ENCODE measurements around the gene LACRT.

The LACRT gene

GRCh38 chr12:54660320-54660962, 25.7 kb upstream of the LACRT start:
- no peaks in the 10 kb centered on the region for H3K9me3 ChIP-seq (ENCODE audit: control insufficient read depth in 2 of 2, low read length in 2 of 2)
- no peaks in the 10 kb centered on the region for H3K27me3 ChIP-seq (ENCODE audit: control insufficient read depth in 2 of 2, insufficient read depth in 2 of 2, low read length in 2 of 2)
- H3K4me3 ChIP-seq (ENCODE audit: low read length in 2 of 2): no peak overlapping the region
- no peak overlapping the region for H3K27ac ChIP-seq (ENCODE audit: low read depth in 2 of 2, low read length in 2 of 2)
- no peak overlapping the region for H3K9ac ChIP-seq (ENCODE audit: low read depth in 1 of 2, low read length in 2 of 2)
- no peaks in the 10 kb centered on the region for H3K4me1 ChIP-seq (ENCODE audit: control insufficient read depth in 2 of 2, insufficient read depth in 2 of 2, low read length in 2 of 2)
- no peaks in the 10 kb centered on the region for H3K36me3 ChIP-seq (ENCODE audit: control insufficient read depth in 2 of 2, insufficient read depth in 2 of 2, low read length in 2 of 2)

GRCh38 chr12:54658306-54659264, 23.9 kb upstream of the LACRT start:
- H3K4me1 ChIP-seq (ENCODE audit: control insufficient read depth in 2 of 2, insufficient read depth in 2 of 2, low read length in 2 of 2): no peaks in the 10 kb centered on the region
- no peak overlapping the region for H3K9ac ChIP-seq (ENCODE audit: low read depth in 1 of 2, low read length in 2 of 2)
- no peaks in the 10 kb centered on the region for H3K27me3 ChIP-seq (ENCODE audit: control insufficient read depth in 2 of 2, insufficient read depth in 2 of 2, low read length in 2 of 2)
- H3K9me3 ChIP-seq (ENCODE audit: control insufficient read depth in 2 of 2, low read length in 2 of 2): no peaks in the 10 kb centered on the region
- H3K36me3 ChIP-seq (ENCODE audit: control insufficient read depth in 2 of 2, insufficient read depth in 2 of 2, low read length in 2 of 2): no peaks in the 10 kb centered on the region
- H3K4me3 ChIP-seq (ENCODE audit: low read length in 2 of 2): no peak overlapping the region
- no peak overlapping the region for H3K27ac ChIP-seq (ENCODE audit: low read depth in 2 of 2, low read length in 2 of 2)

- no peaks in the 10 kb centered on the region for H3K9me3 ChIP-seq (ENCODE audit: control insufficient read depth in 2 of 2, low read length in 2 of 2)
- H3K9ac ChIP-seq (ENCODE audit: low read depth in 1 of 2, low read length in 2 of 2): no peak overlapping the region
- no peaks in the 10 kb centered on the region for H3K36me3 ChIP-seq (ENCODE audit: control insufficient read depth in 2 of 2, insufficient read depth in 2 of 2, low read length in 2 of 2)
- peaks cover 0 to 3% of the 10 kb centered on the region in 2 donors for H3K27me3 ChIP-seq (ENCODE audit: control insufficient read depth in 2 of 2, insufficient read depth in 2 of 2, low read length in 2 of 2)
- H3K27ac ChIP-seq (ENCODE audit: low read depth in 2 of 2, low read length in 2 of 2): no peak overlapping the region
- no peaks in the 10 kb centered on the region for H3K4me1 ChIP-seq (ENCODE audit: control insufficient read depth in 2 of 2, insufficient read depth in 2 of 2, low read length in 2 of 2)
- no peak overlapping the region for H3K4me3 ChIP-seq (ENCODE audit: low read length in 2 of 2)
Measured at GRCh38 chr12:54657105-54657607, 22.5 kb upstream of the LACRT start.

- no peaks in the 10 kb centered on the region for H3K36me3 ChIP-seq (ENCODE audit: control insufficient read depth in 2 of 2, insufficient read depth in 2 of 2, low read length in 2 of 2)
- no peak overlapping the region for H3K9ac ChIP-seq (ENCODE audit: low read depth in 1 of 2, low read length in 2 of 2)
- no peak overlapping the region for H3K4me3 ChIP-seq (ENCODE audit: low read length in 2 of 2)
- peaks cover 0 to 5% of the 10 kb centered on the region in 2 donors for H3K27me3 ChIP-seq (ENCODE audit: control insufficient read depth in 2 of 2, insufficient read depth in 2 of 2, low read length in 2 of 2)
- no peaks in the 10 kb centered on the region for H3K9me3 ChIP-seq (ENCODE audit: control insufficient read depth in 2 of 2, low read length in 2 of 2)
- no peak overlapping the region for H3K27ac ChIP-seq (ENCODE audit: low read depth in 2 of 2, low read length in 2 of 2)
- H3K4me1 ChIP-seq (ENCODE audit: control insufficient read depth in 2 of 2, insufficient read depth in 2 of 2, low read length in 2 of 2): no peaks in the 10 kb centered on the region
Measured at GRCh38 chr12:54654926-54655325, 20.2 kb upstream of the LACRT start.

- H3K9ac ChIP-seq (ENCODE audit: low read depth in 1 of 2, low read length in 2 of 2): no peak overlapping the region
- no peaks in the 10 kb centered on the region for H3K4me1 ChIP-seq (ENCODE audit: control insufficient read depth in 2 of 2, insufficient read depth in 2 of 2, low read length in 2 of 2)
- H3K4me3 ChIP-seq (ENCODE audit: low read length in 2 of 2): no peak overlapping the region
- H3K36me3 ChIP-seq (ENCODE audit: control insufficient read depth in 2 of 2, insufficient read depth in 2 of 2, low read length in 2 of 2): no peaks in the 10 kb centered on the region
- peaks cover 0 to 5% of the 10 kb centered on the region in 2 donors for H3K27me3 ChIP-seq (ENCODE audit: control insufficient read depth in 2 of 2, insufficient read depth in 2 of 2, low read length in 2 of 2)
- no peak overlapping the region for H3K27ac ChIP-seq (ENCODE audit: low read depth in 2 of 2, low read length in 2 of 2)
- H3K9me3 ChIP-seq (ENCODE audit: control insufficient read depth in 2 of 2, low read length in 2 of 2): no peaks in the 10 kb centered on the region
Measured at GRCh38 chr12:54653025-54653424, 18.3 kb upstream of the LACRT start.

- no peak overlapping the region for H3K27ac ChIP-seq (ENCODE audit: low read depth in 2 of 2, low read length in 2 of 2)
- peaks cover 0 to 5% of the 10 kb centered on the region in 2 donors for H3K27me3 ChIP-seq (ENCODE audit: control insufficient read depth in 2 of 2, insufficient read depth in 2 of 2, low read length in 2 of 2)
- H3K36me3 ChIP-seq (ENCODE audit: control insufficient read depth in 2 of 2, insufficient read depth in 2 of 2, low read length in 2 of 2): no peaks in the 10 kb centered on the region
- no peak overlapping the region for H3K9ac ChIP-seq (ENCODE audit: low read depth in 1 of 2, low read length in 2 of 2)
- H3K9me3 ChIP-seq (ENCODE audit: control insufficient read depth in 2 of 2, low read length in 2 of 2): no peaks in the 10 kb centered on the region
- H3K4me1 ChIP-seq (ENCODE audit: control insufficient read depth in 2 of 2, insufficient read depth in 2 of 2, low read length in 2 of 2): no peaks in the 10 kb centered on the region
- no peak overlapping the region for H3K4me3 ChIP-seq (ENCODE audit: low read length in 2 of 2)
Measured at GRCh38 chr12:54650889-54651288, 16.2 kb upstream of the LACRT start.

GRCh38 chr12:54650409-54650808, 15.7 kb upstream of the LACRT start:
- no peak overlapping the region for H3K4me3 ChIP-seq (ENCODE audit: low read length in 2 of 2)
- H3K9ac ChIP-seq (ENCODE audit: low read depth in 1 of 2, low read length in 2 of 2): no peak overlapping the region
- no peaks in the 10 kb centered on the region for H3K36me3 ChIP-seq (ENCODE audit: control insufficient read depth in 2 of 2, insufficient read depth in 2 of 2, low read length in 2 of 2)
- no peak overlapping the region for H3K27ac ChIP-seq (ENCODE audit: low read depth in 2 of 2, low read length in 2 of 2)
- H3K9me3 ChIP-seq (ENCODE audit: control insufficient read depth in 2 of 2, low read length in 2 of 2): no peaks in the 10 kb centered on the region
- no peaks in the 10 kb centered on the region for H3K4me1 ChIP-seq (ENCODE audit: control insufficient read depth in 2 of 2, insufficient read depth in 2 of 2, low read length in 2 of 2)
- H3K27me3 ChIP-seq (ENCODE audit: control insufficient read depth in 2 of 2, insufficient read depth in 2 of 2, low read length in 2 of 2): peaks cover 0 to 7% of the 10 kb centered on the region in 2 donors

GRCh38 chr12:54649825-54650224, 15.1 kb upstream of the LACRT start:
- Histone ChIP-seq H3K27ac (ENCODE audit: low read depth in 2 of 2, low read length in 2 of 2) (no peak overlapping the region), H3K36me3 (ENCODE audit: control insufficient read depth in 2 of 2, insufficient read depth in 2 of 2, low read length in 2 of 2) (no peaks in the 10 kb centered on the region), H3K27me3 (ENCODE audit: control insufficient read depth in 2 of 2, insufficient read depth in 2 of 2, low read length in 2 of 2) (peaks cover 0 to 9% of the 10 kb centered on the region in 2 donors), H3K9me3 (ENCODE audit: control insufficient read depth in 2 of 2, low read length in 2 of 2) (no peaks in the 10 kb centered on the region), H3K9ac (ENCODE audit: low read depth in 1 of 2, low read length in 2 of 2) (no peak overlapping the region), H3K4me1 (ENCODE audit: control insufficient read depth in 2 of 2, insufficient read depth in 2 of 2, low read length in 2 of 2) (no peaks in the 10 kb centered on the region), H3K4me3 (ENCODE audit: low read length in 2 of 2) (no peak overlapping the region)

GRCh38 chr12:54648265-54648664, 13.6 kb upstream of the LACRT start, which contains the start of gene DCD:
DCD (minus strand) TSS chr12:54648365; CDS start chr12:54648303, 62 bp downstream.
- H3K27ac ChIP-seq (ENCODE audit: low read depth in 2 of 2, low read length in 2 of 2): no peak within 1 kb of the TSS
- no peak within 1 kb of the TSS for H3K9ac ChIP-seq (ENCODE audit: low read depth in 1 of 2, low read length in 2 of 2)
- no peaks in the 10 kb centered on the region for H3K9me3 ChIP-seq (ENCODE audit: control insufficient read depth in 2 of 2, low read length in 2 of 2)
- no peak within 1 kb of the TSS for H3K4me3 ChIP-seq (ENCODE audit: low read length in 2 of 2)
- H3K36me3 ChIP-seq (ENCODE audit: control insufficient read depth in 2 of 2, insufficient read depth in 2 of 2, low read length in 2 of 2): no peaks in the 10 kb centered on the region
- peaks cover 0 to 9% of the 10 kb centered on the region in 2 donors for H3K27me3 ChIP-seq (ENCODE audit: control insufficient read depth in 2 of 2, insufficient read depth in 2 of 2, low read length in 2 of 2)
- H3K4me1 ChIP-seq (ENCODE audit: control insufficient read depth in 2 of 2, insufficient read depth in 2 of 2, low read length in 2 of 2): no peaks in the 10 kb centered on the region

GRCh38 chr12:54641554-54641953, 6.9 kb upstream of the LACRT start:
- Histone ChIP-seq H3K27me3 (ENCODE audit: control insufficient read depth in 2 of 2, insufficient read depth in 2 of 2, low read length in 2 of 2) (peaks cover 0 to 3% of the 10 kb centered on the region in 2 donors), H3K4me1 (ENCODE audit: control insufficient read depth in 2 of 2, insufficient read depth in 2 of 2, low read length in 2 of 2) (no peaks in the 10 kb centered on the region), H3K36me3 (ENCODE audit: control insufficient read depth in 2 of 2, insufficient read depth in 2 of 2, low read length in 2 of 2) (no peaks in the 10 kb centered on the region)

More at GRCh38 chr12:54641554-54641953, 6.9 kb upstream of the LACRT start:
- Histone ChIP-seq H3K27ac (ENCODE audit: low read depth in 2 of 2, low read length in 2 of 2) (no peak overlapping the region), H3K9ac (ENCODE audit: low read depth in 1 of 2, low read length in 2 of 2) (no peak overlapping the region), H3K4me3 (ENCODE audit: low read length in 2 of 2) (no peak overlapping the region), H3K9me3 (ENCODE audit: control insufficient read depth in 2 of 2, low read length in 2 of 2) (no peaks in the 10 kb centered on the region)

All from mucosa of rectum (tissue), 2 donors.